ENCODE measurements around the gene OSMR. TPM values are rescaled to one million over a fixed set of nuclear protein-coding genes. Genes with fewer than 3 reads are reported as not detected.

The OSMR gene
- total RNA-seq, 2 experiments from 2014 or later, result not detected

DNA sequence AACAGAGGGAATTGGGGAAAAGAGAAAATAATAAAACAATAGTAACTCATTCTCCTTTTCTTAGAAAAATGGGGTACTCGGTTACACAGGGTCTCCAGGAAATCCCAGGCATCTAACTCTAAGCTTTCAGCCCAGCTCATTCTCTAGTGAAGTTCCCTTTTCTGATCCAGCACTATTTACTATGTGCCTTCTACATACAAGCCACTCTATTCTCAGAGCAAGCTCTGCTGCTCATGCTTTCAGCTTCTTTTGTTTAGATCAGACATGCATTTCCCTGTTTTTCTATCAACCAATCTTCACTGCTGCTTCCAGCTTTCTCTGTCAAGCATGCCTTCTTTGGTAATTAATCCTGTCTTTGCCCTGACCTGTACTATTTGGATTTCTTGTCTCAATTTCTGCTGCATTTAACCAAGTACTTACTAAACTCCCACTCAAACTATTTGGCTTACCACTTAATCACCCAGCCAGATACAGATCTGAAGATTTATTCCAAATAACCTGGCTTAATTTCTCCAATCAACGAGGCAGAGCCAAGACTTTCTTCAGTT lies 25.3 kb downstream of the OSMR start:
- H3K4me2 ChIP-seq (ENCODE audit: low read length), result no peak overlapping the region
- intact Hi-C loops (cut with micrococcal nuclease; ENCODE audit: unreplicated experiment), result no loop called here
- no peak overlapping the region for H3K27ac ChIP-seq (ENCODE audit: low read depth, low read length, poor library complexity, severe bottlenecking)
- H2AFZ ChIP-seq (ENCODE audit: low read length), result no peak overlapping the region
- ChIA-PET POLR2A (interaction anchor here (0.6 kb wide), 1 partner anchor 72 kb away, joined by 3 read pairs; no protein-coding TSS in a partner anchor), CTCF (ENCODE audit: unreplicated experiment) (no interaction called here)
- no peaks in the 10 kb centered on the region for H3K36me3 ChIP-seq (ENCODE audit: insufficient read depth, low read length)
- no peaks in the 10 kb centered on the region for H3K9me3 ChIP-seq (ENCODE audit: low read length)
- H3K4me1 ChIP-seq (ENCODE audit: insufficient read depth, low read length, poor library complexity, severe bottlenecking), result no peaks in the 10 kb centered on the region
- TF ChIP-seq, protein P1, sequence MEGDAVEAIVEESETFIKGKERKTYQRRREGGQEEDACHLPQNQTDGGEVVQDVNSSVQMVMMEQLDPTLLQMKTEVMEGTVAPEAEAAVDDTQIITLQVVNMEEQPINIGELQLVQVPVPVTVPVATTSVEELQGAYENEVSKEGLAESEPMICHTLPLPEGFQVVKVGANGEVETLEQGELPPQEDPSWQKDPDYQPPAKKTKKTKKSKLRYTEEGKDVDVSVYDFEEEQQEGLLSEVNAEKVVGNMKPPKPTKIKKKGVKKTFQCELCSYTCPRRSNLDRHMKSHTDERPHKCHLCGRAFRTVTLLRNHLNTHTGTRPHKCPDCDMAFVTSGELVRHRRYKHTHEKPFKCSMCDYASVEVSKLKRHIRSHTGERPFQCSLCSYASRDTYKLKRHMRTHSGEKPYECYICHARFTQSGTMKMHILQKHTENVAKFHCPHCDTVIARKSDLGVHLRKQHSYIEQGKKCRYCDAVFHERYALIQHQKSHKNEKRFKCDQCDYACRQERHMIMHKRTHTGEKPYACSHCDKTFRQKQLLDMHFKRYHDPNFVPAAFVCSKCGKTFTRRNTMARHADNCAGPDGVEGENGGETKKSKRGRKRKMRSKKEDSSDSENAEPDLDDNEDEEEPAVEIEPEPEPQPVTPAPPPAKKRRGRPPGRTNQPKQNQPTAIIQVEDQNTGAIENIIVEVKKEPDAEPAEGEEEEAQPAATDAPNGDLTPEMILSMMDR (conservative IDR thresholded peaks at IDR 0.05; ENCODE audit: low read length), result no peak
- TF ChIP-seq EZH2phosphoT487 (IDR thresholded peaks at IDR 0.05; ENCODE audit: borderline replicate concordance, low read depth, low read length), result no peak
- no peaks in the 10 kb centered on the region for H3K9me2 ChIP-seq (ENCODE audit: insufficient read depth, low read length)
- no peaks in the 10 kb centered on the region for H4K20me1 ChIP-seq (ENCODE audit: insufficient read depth, low read length)
- no peak overlapping the region for H3K4me3 ChIP-seq (ENCODE audit: low read depth, low read length, poor library complexity, severe bottlenecking)
- no peak for DNase-seq (ENCODE audit: low spot score)
- no peaks in the 10 kb centered on the region for H3K79me2 ChIP-seq (ENCODE audit: insufficient read depth, low read depth, low read length)
- no TSS peak for BruUV-seq (replicated peaks)

DNA sequence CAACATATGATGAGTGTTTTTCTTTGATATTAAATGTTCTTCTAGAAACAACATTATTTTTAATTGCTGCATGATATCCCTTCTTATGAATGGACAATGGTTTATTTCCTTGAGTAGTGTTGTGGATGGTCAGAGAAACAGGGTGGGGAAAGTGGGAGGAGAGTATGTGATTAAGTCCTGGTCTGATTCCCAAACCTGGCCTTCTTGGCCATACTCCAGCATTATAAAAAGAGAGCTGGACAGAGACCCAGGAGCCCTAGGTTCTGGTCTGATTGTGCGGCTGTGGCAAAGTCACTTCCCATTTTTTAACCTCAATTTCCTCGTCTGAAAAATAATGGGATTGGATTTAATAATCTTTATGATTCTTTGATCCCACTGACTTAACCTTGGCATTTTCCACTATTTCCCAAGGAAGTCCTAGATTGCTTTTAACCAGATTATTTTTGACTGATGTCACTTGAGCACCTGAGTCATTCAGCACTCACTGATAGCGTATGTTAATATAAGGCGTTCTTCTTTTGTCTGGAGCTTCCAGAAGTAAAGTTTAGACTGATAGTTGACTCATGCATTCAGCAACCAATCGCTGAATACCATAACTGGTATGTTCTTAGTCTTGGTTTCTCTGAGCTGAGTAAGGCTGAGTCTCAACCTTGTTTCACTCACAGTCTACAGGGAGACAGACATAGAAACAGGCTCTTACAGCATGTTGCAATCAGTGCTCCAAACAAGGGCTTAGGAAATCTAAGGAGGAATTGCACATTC lies 26.2 kb downstream of the OSMR start:
- H3K27ac ChIP-seq (ENCODE audit: low read depth, low read length, poor library complexity, severe bottlenecking), result no peak overlapping the region
- H4K20me1 ChIP-seq (ENCODE audit: insufficient read depth, low read length), result no peaks in the 10 kb centered on the region
- no peak overlapping the region for H3K4me2 ChIP-seq (ENCODE audit: low read length)
- no peak for DNase-seq (ENCODE audit: low spot score)
- ChIA-PET CTCF (ENCODE audit: unreplicated experiment) (no interaction called here), POLR2A (no interaction called here)
- BruUV-seq (replicated peaks), result no TSS peak
- H3K79me2 ChIP-seq (ENCODE audit: insufficient read depth, low read depth, low read length), result no peaks in the 10 kb centered on the region
- no peaks in the 10 kb centered on the region for H3K4me1 ChIP-seq (ENCODE audit: insufficient read depth, low read length, poor library complexity, severe bottlenecking)
- H3K36me3 ChIP-seq (ENCODE audit: insufficient read depth, low read length), result no peaks in the 10 kb centered on the region
- no peak overlapping the region for H2AFZ ChIP-seq (ENCODE audit: low read length)
- no peaks in the 10 kb centered on the region for H3K9me3 ChIP-seq (ENCODE audit: low read length)
- intact Hi-C loops (cut with micrococcal nuclease; ENCODE audit: unreplicated experiment), result no loop called here
- no peaks in the 10 kb centered on the region for H3K9me2 ChIP-seq (ENCODE audit: insufficient read depth, low read length)
- no peak overlapping the region for H3K4me3 ChIP-seq (ENCODE audit: low read depth, low read length, poor library complexity, severe bottlenecking)
- TF ChIP-seq EZH2phosphoT487 (IDR thresholded peaks at IDR 0.05; ENCODE audit: borderline replicate concordance, low read depth, low read length), result no peak
- TF ChIP-seq, protein P1 (conservative IDR thresholded peaks at IDR 0.05; ENCODE audit: low read length), result no peak

DNA sequence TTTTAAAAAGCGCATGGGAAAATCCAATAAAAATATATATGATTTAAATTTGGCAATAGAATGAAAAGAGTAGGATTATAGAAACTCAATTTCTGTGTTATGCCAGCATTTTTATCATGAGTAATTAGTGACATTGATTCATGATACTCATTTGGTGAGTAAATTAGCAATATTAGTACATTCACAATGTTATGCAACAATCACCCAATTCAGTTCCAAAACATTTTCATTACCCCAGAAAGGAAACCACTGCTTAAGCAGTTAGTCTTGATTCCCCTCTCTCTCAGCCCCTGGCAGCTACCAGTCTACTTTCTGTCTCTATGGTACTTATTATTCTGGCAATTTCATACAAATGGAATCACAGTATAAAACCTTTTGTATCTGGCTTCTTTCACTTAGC lies 27.0 kb downstream of the OSMR start:
- POLR2A ChIA-PET, result no interaction called here
- Histone ChIP-seq H3K36me3 (ENCODE audit: insufficient read depth, low read length) (no peaks in the 10 kb centered on the region), H2AFZ (ENCODE audit: low read length) (no peak overlapping the region), H3K27ac (ENCODE audit: low read depth, low read length, poor library complexity, severe bottlenecking) (no peak overlapping the region), H3K9me2 (ENCODE audit: insufficient read depth, low read length) (no peaks in the 10 kb centered on the region), H3K9me3 (ENCODE audit: low read length) (no peaks in the 10 kb centered on the region), H3K4me2 (ENCODE audit: low read length) (no peak overlapping the region), H3K4me1 (ENCODE audit: insufficient read depth, low read length, poor library complexity, severe bottlenecking) (no peaks in the 10 kb centered on the region), H3K79me2 (ENCODE audit: insufficient read depth, low read depth, low read length) (no peaks in the 10 kb centered on the region), H3K4me3 (ENCODE audit: low read depth, low read length, poor library complexity, severe bottlenecking) (no peak overlapping the region), H4K20me1 (ENCODE audit: insufficient read depth, low read length) (no peaks in the 10 kb centered on the region)
- DNase-seq (ENCODE audit: low spot score), result no peak
- CTCF ChIA-PET (ENCODE audit: unreplicated experiment), result no interaction called here
- BruUV-seq (replicated peaks), result no TSS peak
- TF ChIP-seq EZH2phosphoT487 (IDR thresholded peaks at IDR 0.05; ENCODE audit: borderline replicate concordance, low read depth, low read length), result no peak
- TF ChIP-seq, protein P1 (conservative IDR thresholded peaks at IDR 0.05; ENCODE audit: low read length), result no peak
- intact Hi-C loops (cut with micrococcal nuclease; ENCODE audit: unreplicated experiment), result no loop called here

All from OCI-LY7 (cell line).